Vagina (tissue), 2 donors: ENCODE results near the gene APLNR. TPM values are rescaled to one million over a fixed set of nuclear protein-coding genes. Genes with fewer than 3 reads are reported as not detected.

Experiments
- DNase-seq, 2 donors: peaks; one replicate each; pipeline ENCODE4 v3.0.0-alpha.2; 2017; ENCODE audit errors: extremely low spot score in 2 of 2
- H3K27ac ChIP-seq: fragments of 200-600 bp; sonication (generic); one replicate; pipeline ENCODE4 v1.5.1; 2019
- H3K27me3 ChIP-seq: fragments of 200-600 bp; sonication (generic); one replicate; pipeline ENCODE4 v1.5.1; 2019
- H3K36me3 ChIP-seq, 2 donors: fragments of 200-600 bp; sonication (generic); one replicate each; pipeline ENCODE4 v1.5.1; 2017 to 2019
- H3K4me1 ChIP-seq: fragments of 200-600 bp; sonication (generic); one replicate; pipeline ENCODE4 v1.5.1; 2019
- H3K4me3 ChIP-seq, 2 donors: fragments of 200-600 bp; sonication (generic); 1 replicate in 1 of 2; 2 replicates in 1 of 2; pipeline ENCODE4 v1.5.1; 2016 to 2019
- H3K9me3 ChIP-seq: fragments of 200-600 bp; sonication (generic); one replicate; pipeline ENCODE4 v1.5.1; 2019
- POLR2A ChIP-seq, 2 donors: fragments of 450-650 bp; IDR thresholded peaks; one replicate each; pipeline ENCODE4 v1.6.1; 2017; ENCODE audit warnings: antibody characterized with exemption in 2 of 2, mild to moderate bottlenecking in 2 of 2, moderate library complexity in 2 of 2
- POLR2AphosphoS5 ChIP-seq, 2 donors: sonication (generic); formaldehyde crosslinking; IDR thresholded peaks; one replicate each; pipeline ENCODE4 v1.9.0; 2017; ENCODE audit warnings: antibody characterized with exemption in 2 of 2, mild to moderate bottlenecking in 2 of 2, low read depth in 1 of 2; ENCODE audit not compliant: insufficient read depth in 1 of 2
- intact Hi-C: fragments of 100-400 bp; cut with DNase I; formaldehyde crosslinking; loops from one replicate; pipeline ENCODE4 v1.15.1; 2023
- total RNA-seq: library from RNA; depleted of rRNA; stranded (reverse); fragments of >200 nt; gene quantifications from one replicate; pipeline ENCODE4 v1.2.3, GENCODE V29; 2016
- TF ChIP-seq, protein P1 (sequence below), 3 experiments: fragments of 450-650 bp in 2 of 3; fragments of 200-600 bp in 1 of 3; sonication (generic) in 1 of 3; IDR thresholded peaks; one replicate each; pipeline ENCODE4 v1.5.1; 2017 to 2019; ENCODE audit warnings: antibody characterized with exemption in 3 of 3, mild to moderate bottlenecking in 2 of 3, moderate library complexity in 2 of 3

Gene APLNR
- total RNA-seq, 1 donor from 2014 or later = 2.9 TPM

DNA sequence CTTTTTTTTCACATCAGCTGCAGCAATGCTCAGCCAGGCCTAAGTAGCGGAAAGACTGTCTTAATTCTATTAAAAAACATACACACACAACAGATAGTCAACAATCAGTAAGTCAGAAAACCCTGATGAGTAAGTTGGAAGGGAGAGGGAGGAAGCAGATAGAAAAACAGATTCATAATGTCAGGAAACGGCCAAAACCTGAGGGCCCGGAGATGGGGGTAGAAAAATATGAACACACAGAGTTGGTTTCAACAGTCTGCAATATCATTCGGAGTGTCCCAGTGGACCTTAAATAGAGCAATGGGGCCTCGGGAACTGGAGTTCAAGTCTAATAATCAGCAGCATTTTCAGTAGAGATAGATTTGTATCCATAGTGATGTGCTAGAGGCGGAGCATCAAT lies 40.5 kb downstream of the APLNR start:
- no peaks in the 10 kb centered on the region for H3K9me3 ChIP-seq
- H3K4me3 ChIP-seq = no peak overlapping the region
- DNase-seq = no peak
- no peaks in the 10 kb centered on the region for H3K27me3 ChIP-seq
- no peak for TF ChIP-seq POLR2A (IDR thresholded peaks at IDR 0.05)
- TF ChIP-seq, protein P1, sequence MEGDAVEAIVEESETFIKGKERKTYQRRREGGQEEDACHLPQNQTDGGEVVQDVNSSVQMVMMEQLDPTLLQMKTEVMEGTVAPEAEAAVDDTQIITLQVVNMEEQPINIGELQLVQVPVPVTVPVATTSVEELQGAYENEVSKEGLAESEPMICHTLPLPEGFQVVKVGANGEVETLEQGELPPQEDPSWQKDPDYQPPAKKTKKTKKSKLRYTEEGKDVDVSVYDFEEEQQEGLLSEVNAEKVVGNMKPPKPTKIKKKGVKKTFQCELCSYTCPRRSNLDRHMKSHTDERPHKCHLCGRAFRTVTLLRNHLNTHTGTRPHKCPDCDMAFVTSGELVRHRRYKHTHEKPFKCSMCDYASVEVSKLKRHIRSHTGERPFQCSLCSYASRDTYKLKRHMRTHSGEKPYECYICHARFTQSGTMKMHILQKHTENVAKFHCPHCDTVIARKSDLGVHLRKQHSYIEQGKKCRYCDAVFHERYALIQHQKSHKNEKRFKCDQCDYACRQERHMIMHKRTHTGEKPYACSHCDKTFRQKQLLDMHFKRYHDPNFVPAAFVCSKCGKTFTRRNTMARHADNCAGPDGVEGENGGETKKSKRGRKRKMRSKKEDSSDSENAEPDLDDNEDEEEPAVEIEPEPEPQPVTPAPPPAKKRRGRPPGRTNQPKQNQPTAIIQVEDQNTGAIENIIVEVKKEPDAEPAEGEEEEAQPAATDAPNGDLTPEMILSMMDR (IDR thresholded peaks at IDR 0.05) = no peak
- TF ChIP-seq POLR2AphosphoS5 (IDR thresholded peaks at IDR 0.05; ENCODE audit: insufficient read depth in 1 of 2, low read depth in 1 of 2) = no peak
- intact Hi-C loops = no loop called here
- no peaks in the 10 kb centered on the region for H3K36me3 ChIP-seq
- H3K4me1 ChIP-seq = no peaks in the 10 kb centered on the region
- no peak overlapping the region for H3K27ac ChIP-seq

DNA sequence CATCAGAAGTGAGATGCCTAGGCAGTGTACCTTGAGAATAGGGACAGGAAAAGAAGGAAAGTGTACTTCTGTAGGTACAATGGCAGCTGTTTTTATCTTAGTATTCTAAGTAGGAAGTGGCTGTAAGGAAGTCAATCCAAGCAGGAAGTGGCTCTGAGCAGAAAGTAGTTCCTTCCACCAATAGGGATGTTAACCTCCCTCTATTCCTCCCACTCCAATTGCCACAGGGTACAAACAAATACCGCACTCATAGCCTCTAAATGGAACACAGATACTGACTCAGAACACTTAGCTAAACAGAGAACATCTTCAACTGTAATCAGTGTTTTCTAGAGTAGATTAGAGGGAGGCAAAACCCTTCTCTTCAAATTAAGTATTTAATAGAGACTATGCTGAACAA lies 44.7 kb downstream of the APLNR start:
- Histone ChIP-seq H3K9me3 (no peaks in the 10 kb centered on the region), H3K27ac (no peak overlapping the region), H3K36me3 (no peaks in the 10 kb centered on the region), H3K4me1 (no peaks in the 10 kb centered on the region), H3K4me3 (no peak overlapping the region), H3K27me3 (no peaks in the 10 kb centered on the region)
- no peak for DNase-seq
- TF ChIP-seq POLR2A (IDR thresholded peaks at IDR 0.05) = no peak
- TF ChIP-seq, protein P1 (IDR thresholded peaks at IDR 0.05) = no peak
- TF ChIP-seq POLR2AphosphoS5 (IDR thresholded peaks at IDR 0.05; ENCODE audit: insufficient read depth in 1 of 2, low read depth in 1 of 2) = no peak
- intact Hi-C loops = no loop called here

DNA sequence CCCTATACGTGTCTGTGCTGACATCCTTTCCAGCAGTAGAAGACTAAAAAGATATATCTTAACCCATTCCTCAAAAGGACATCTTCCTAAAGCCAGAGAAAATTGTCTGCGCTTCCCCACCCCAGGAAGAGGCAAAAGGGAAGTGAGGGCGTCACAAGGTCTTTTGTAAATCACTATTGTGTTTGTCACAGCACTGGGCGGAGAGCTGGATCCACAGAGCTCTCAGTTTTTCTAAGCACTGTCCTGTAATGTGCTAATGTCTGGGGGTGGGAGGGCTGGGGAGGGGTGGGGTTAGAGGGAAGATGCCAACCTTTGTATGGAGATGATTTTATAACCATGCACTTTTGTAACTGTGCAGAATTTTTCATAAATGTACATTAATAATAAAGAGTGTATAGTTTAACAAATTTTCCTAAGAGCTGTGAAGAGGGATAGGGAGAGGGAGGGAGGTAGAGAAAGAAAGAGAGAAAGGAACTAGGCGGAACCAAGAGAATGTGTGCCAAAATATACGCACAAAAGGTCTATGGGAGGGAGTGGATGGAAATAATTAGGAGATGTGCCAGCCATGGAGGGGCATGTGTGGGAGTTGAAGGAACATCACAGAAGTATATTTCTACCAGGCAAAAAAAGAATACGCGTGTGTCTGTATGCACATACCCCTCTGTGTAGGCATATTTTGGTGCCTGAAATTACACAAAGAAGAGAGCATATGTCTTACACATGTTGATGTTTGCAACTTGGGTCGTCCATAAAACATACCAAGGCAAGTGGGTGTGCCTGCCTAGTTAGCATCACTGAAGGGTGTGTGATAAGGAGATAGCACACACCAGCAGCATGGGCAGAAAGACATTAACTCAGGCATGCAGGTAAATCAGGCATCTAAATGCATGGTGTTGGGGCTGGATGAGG lies 45.5 kb downstream of the APLNR start:
- Histone ChIP-seq H3K27me3 (no peaks in the 10 kb centered on the region), H3K4me3 (no peak overlapping the region), H3K27ac (no peak overlapping the region), H3K4me1 (no peaks in the 10 kb centered on the region), H3K9me3 (no peaks in the 10 kb centered on the region), H3K36me3 (no peaks in the 10 kb centered on the region)
- intact Hi-C loops = no loop called here
- DNase-seq = no peak
- TF ChIP-seq POLR2A (IDR thresholded peaks at IDR 0.05) = no peak
- no peak for TF ChIP-seq POLR2AphosphoS5 (IDR thresholded peaks at IDR 0.05; ENCODE audit: insufficient read depth in 1 of 2, low read depth in 1 of 2)
- TF ChIP-seq, protein P1 (IDR thresholded peaks at IDR 0.05) = no peak

- Histone ChIP-seq H3K27ac (no peak overlapping the region), H3K4me3 (no peak overlapping the region), H3K9me3 (no peaks in the 10 kb centered on the region), H3K36me3 (no peaks in the 10 kb centered on the region), H3K4me1 (no peaks in the 10 kb centered on the region), H3K27me3 (no peaks in the 10 kb centered on the region)
- TF ChIP-seq POLR2A (IDR thresholded peaks at IDR 0.05) (no peak), POLR2AphosphoS5 (IDR thresholded peaks at IDR 0.05; ENCODE audit: insufficient read depth in 1 of 2, low read depth in 1 of 2) (no peak)
- TF ChIP-seq, protein P1 (IDR thresholded peaks at IDR 0.05) = no peak
- intact Hi-C loops = no loop called here
- DNase-seq = no peak
These were observed 46.5 kb downstream of the APLNR start for GRCh38 chr11:57190548-57190947.

Other genes with a start within 250 kb of the APLNR start
- not detected for gene OR5AK2, start 248.3 kb downstream of the APLNR start, total RNA-seq
- 0.74 TPM for gene LRRC55, start 55.3 kb downstream of the APLNR start, total RNA-seq
- 159 TPM for gene TNKS1BP1, start 87.7 kb upstream of the APLNR start, total RNA-seq
- gene SSRP1, start 98.6 kb upstream of the APLNR start, total RNA-seq = 85.4 TPM
- not detected for gene P2RX3, start 101.1 kb upstream of the APLNR start, total RNA-seq
- not detected for gene PRG3, start 143.9 kb upstream of the APLNR start, total RNA-seq
- not detected for gene PRG2, start 153.4 kb upstream of the APLNR start, total RNA-seq
- 53.5 TPM for gene SLC43A3, start 189.9 kb upstream of the APLNR start, total RNA-seq
- 2.0 TPM for gene RTN4RL2, start 223.3 kb upstream of the APLNR start, total RNA-seq